Vagina (tissue), 2 donors: Measurements from ENCODE around the gene ZKSCAN5.

Source experiments
- POLR2A ChIP-seq, 2 donors: fragments of 450-650 bp; IDR thresholded peaks; one replicate each; pipeline ENCODE4 v1.6.1; 2017; ENCODE audit warnings: antibody characterized with exemption in 2 of 2, mild to moderate bottlenecking in 2 of 2, moderate library complexity in 2 of 2
- TF ChIP-seq, protein P1 (sequence below), 3 experiments: fragments of 450-650 bp in 2 of 3; fragments of 200-600 bp in 1 of 3; sonication (generic) in 1 of 3; IDR thresholded peaks; one replicate each; pipeline ENCODE4 v1.5.1; 2017 to 2019; ENCODE audit warnings: antibody characterized with exemption in 3 of 3, mild to moderate bottlenecking in 2 of 3, moderate library complexity in 2 of 3

DNA sequence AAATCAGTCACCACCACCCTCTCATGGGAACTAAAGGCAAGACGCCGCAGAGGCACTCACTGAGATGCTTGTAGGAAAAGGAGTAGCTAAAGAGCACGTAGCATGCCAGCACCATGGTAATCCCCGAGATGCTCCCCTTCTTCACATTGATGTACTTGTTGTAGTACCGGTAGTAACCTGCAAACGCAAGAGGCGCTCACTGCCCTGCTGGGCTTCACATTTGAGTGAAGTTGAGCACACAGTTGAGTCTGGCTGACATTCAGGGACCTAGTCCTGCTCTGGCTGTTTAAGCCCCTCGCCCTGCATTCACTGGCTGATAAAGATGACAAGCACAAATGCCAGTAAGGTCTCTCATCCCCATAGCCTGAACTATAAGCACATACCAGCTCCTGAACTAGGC, 45.4 kb upstream of the ZKSCAN5 start:
- TF ChIP-seq, protein P1, sequence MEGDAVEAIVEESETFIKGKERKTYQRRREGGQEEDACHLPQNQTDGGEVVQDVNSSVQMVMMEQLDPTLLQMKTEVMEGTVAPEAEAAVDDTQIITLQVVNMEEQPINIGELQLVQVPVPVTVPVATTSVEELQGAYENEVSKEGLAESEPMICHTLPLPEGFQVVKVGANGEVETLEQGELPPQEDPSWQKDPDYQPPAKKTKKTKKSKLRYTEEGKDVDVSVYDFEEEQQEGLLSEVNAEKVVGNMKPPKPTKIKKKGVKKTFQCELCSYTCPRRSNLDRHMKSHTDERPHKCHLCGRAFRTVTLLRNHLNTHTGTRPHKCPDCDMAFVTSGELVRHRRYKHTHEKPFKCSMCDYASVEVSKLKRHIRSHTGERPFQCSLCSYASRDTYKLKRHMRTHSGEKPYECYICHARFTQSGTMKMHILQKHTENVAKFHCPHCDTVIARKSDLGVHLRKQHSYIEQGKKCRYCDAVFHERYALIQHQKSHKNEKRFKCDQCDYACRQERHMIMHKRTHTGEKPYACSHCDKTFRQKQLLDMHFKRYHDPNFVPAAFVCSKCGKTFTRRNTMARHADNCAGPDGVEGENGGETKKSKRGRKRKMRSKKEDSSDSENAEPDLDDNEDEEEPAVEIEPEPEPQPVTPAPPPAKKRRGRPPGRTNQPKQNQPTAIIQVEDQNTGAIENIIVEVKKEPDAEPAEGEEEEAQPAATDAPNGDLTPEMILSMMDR (IDR thresholded peaks at IDR 0.05), result no peak
- no peak for TF ChIP-seq POLR2A (IDR thresholded peaks at IDR 0.05)
